Measurements from ENCODE around the gene MYH14. TPM values are rescaled to one million over a fixed set of nuclear protein-coding genes. Genes with fewer than 3 reads are reported as not detected.

Gene MYH14
- total RNA-seq, 1 donor from 2014 or later, result not detected

GRCh38 chr19:50215820-50216219 lies 12.4 kb downstream of the MYH14 start:
- peaks cover 10% of the 10 kb centered on the region for H3K27me3 Mint-ChIP-seq (ENCODE audit: unreplicated experiment)
- H3K9me3 Mint-ChIP-seq (ENCODE audit: unreplicated experiment), result peaks cover 15% of the 10 kb centered on the region
- H3K4me3 Mint-ChIP-seq (ENCODE audit: unreplicated experiment), result no peak overlapping the region
- peaks cover 7% of the 10 kb centered on the region for H3K36me3 Mint-ChIP-seq (ENCODE audit: low read depth, unreplicated experiment)
- H3K27ac Mint-ChIP-seq (ENCODE audit: unreplicated experiment), result no peak overlapping the region
- TF ChIP-seq, protein P1, sequence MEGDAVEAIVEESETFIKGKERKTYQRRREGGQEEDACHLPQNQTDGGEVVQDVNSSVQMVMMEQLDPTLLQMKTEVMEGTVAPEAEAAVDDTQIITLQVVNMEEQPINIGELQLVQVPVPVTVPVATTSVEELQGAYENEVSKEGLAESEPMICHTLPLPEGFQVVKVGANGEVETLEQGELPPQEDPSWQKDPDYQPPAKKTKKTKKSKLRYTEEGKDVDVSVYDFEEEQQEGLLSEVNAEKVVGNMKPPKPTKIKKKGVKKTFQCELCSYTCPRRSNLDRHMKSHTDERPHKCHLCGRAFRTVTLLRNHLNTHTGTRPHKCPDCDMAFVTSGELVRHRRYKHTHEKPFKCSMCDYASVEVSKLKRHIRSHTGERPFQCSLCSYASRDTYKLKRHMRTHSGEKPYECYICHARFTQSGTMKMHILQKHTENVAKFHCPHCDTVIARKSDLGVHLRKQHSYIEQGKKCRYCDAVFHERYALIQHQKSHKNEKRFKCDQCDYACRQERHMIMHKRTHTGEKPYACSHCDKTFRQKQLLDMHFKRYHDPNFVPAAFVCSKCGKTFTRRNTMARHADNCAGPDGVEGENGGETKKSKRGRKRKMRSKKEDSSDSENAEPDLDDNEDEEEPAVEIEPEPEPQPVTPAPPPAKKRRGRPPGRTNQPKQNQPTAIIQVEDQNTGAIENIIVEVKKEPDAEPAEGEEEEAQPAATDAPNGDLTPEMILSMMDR (IDR thresholded peaks at IDR 0.05; ENCODE audit: unreplicated experiment), result no peak
- H3K4me1 Mint-ChIP-seq (ENCODE audit: unreplicated experiment), result no peaks in the 10 kb centered on the region
- DNase-seq (ENCODE audit: low spot score), result no peak

DNA sequence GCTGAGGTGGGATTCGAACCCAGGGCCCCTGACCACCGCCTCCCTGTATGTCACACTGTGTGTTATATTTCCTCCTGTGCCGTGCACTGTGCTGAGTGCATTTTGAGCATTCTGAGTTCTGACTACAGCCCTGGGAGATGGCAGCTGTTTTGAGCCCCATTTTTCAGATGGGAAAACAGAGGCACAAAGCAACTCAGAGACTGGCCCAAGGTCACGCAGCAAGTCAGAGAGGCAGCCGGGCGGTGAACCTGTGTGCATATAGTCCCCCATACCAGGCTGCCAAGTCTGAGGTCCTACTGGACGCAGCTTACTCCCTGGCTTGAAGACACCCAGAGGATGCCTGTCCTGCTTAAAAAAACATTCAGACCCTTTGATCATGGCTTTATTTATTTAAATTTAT lies 17.7 kb downstream of the MYH14 start:
- H3K4me3 Mint-ChIP-seq (ENCODE audit: unreplicated experiment), result no peak overlapping the region
- H3K36me3 Mint-ChIP-seq (ENCODE audit: low read depth, unreplicated experiment), result peaks cover 7% of the 10 kb centered on the region
- H3K9me3 Mint-ChIP-seq (ENCODE audit: unreplicated experiment), result peaks cover 27% of the 10 kb centered on the region
- TF ChIP-seq, protein P1 (IDR thresholded peaks at IDR 0.05; ENCODE audit: unreplicated experiment), result no peak
- no peaks in the 10 kb centered on the region for H3K4me1 Mint-ChIP-seq (ENCODE audit: unreplicated experiment)
- no peak overlapping the region for H3K27ac Mint-ChIP-seq (ENCODE audit: unreplicated experiment)
- no peak for DNase-seq (ENCODE audit: low spot score)
- H3K27me3 Mint-ChIP-seq (ENCODE audit: unreplicated experiment), result peaks cover 16% of the 10 kb centered on the region

GRCh38 chr19:50222691-50223438 lies 19.4 kb downstream of the MYH14 start:
- DNase-seq (ENCODE audit: low spot score), result no peak
- Mint-ChIP-seq H3K9me3 (ENCODE audit: unreplicated experiment) (peaks cover 22% of the 10 kb centered on the region), H3K4me1 (ENCODE audit: unreplicated experiment) (no peaks in the 10 kb centered on the region)

GRCh38 chr19:50223439-50223716 lies 20.0 kb downstream of the MYH14 start:
- TF ChIP-seq, protein P1 (IDR thresholded peaks at IDR 0.05; ENCODE audit: unreplicated experiment), result no peak
- no peak overlapping the region for H3K27ac Mint-ChIP-seq (ENCODE audit: unreplicated experiment)
- no peaks in the 10 kb centered on the region for H3K4me1 Mint-ChIP-seq (ENCODE audit: unreplicated experiment)
- peaks cover 4% of the 10 kb centered on the region for H3K36me3 Mint-ChIP-seq (ENCODE audit: low read depth, unreplicated experiment)
- no peak for DNase-seq (ENCODE audit: low spot score)
- H3K9me3 Mint-ChIP-seq (ENCODE audit: unreplicated experiment), result peaks cover 23% of the 10 kb centered on the region
- peaks cover 12% of the 10 kb centered on the region for H3K27me3 Mint-ChIP-seq (ENCODE audit: unreplicated experiment)
- H3K4me3 Mint-ChIP-seq (ENCODE audit: unreplicated experiment), result no peak overlapping the region

More at GRCh38 chr19:50222691-50223438, 19.4 kb downstream of the MYH14 start:
- peaks cover 12% of the 10 kb centered on the region for H3K27me3 Mint-ChIP-seq (ENCODE audit: unreplicated experiment)
- H3K27ac Mint-ChIP-seq (ENCODE audit: unreplicated experiment), result no peak overlapping the region
- H3K36me3 Mint-ChIP-seq (ENCODE audit: low read depth, unreplicated experiment), result peaks cover 4% of the 10 kb centered on the region
- no peak overlapping the region for H3K4me3 Mint-ChIP-seq (ENCODE audit: unreplicated experiment)
- TF ChIP-seq, protein P1 (IDR thresholded peaks at IDR 0.05; ENCODE audit: unreplicated experiment), result no peak

DNA sequence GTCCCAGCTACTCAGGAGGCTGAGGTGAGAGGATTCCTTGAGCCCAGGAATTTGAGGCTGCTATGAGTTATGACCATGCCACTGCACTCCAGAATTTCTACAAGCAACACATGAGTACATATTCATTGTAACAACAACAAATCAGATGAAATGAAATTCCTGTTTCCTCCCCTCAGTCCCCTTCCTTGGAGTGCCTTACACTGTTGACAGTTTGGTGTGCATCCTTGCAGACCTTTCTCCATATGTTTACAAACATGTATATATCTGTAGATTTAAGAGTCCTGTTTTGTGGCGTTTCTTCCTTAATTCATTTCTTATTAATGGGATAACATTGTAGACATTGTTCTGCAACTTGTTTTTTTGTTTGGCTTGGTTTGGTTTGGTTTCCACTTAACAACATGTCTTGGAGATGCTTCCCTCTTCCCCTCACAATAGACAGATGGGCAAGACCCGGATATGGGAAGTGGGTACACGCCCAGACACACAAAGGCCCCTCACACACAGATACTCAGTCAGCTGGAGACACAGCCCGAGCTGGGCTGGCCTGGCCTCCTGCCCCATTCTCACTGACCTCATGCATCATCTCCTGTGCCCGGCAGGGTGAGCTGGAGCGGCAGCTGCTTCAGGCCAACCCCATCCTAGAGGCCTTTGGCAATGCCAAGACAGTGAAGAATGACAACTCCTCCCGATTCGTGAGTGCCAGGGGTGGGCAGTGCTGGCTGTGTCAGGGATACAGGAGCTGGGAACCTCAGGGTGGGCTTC lies 21.7 kb downstream of the MYH14 start:
- H3K4me3 Mint-ChIP-seq (ENCODE audit: unreplicated experiment), result no peak overlapping the region
- H3K27me3 Mint-ChIP-seq (ENCODE audit: unreplicated experiment), result peaks cover 19% of the 10 kb centered on the region
- H3K36me3 Mint-ChIP-seq (ENCODE audit: low read depth, unreplicated experiment), result peaks cover 10% of the 10 kb centered on the region
- no peaks in the 10 kb centered on the region for H3K4me1 Mint-ChIP-seq (ENCODE audit: unreplicated experiment)
- DNase-seq (ENCODE audit: low spot score), result no peak
- H3K9me3 Mint-ChIP-seq (ENCODE audit: unreplicated experiment), result peaks cover 41% of the 10 kb centered on the region
- no peak overlapping the region for H3K27ac Mint-ChIP-seq (ENCODE audit: unreplicated experiment)
- TF ChIP-seq, protein P1 (IDR thresholded peaks at IDR 0.05; ENCODE audit: unreplicated experiment), result no peak

Data from endothelial cell (in vitro differentiated cells).